ENCODE measurements around the gene CMAS. TPM values are rescaled to one million over a fixed set of nuclear protein-coding genes. Genes with fewer than 3 reads are reported as not detected.
A peak's percentile ranks its signal among the peaks of the same experiment; 100 is the strongest.

Gene CMAS
- total RNA-seq, 6 experiments from 2014 or later = 20.8 to 44.1 (median 27.6) TPM

DNA sequence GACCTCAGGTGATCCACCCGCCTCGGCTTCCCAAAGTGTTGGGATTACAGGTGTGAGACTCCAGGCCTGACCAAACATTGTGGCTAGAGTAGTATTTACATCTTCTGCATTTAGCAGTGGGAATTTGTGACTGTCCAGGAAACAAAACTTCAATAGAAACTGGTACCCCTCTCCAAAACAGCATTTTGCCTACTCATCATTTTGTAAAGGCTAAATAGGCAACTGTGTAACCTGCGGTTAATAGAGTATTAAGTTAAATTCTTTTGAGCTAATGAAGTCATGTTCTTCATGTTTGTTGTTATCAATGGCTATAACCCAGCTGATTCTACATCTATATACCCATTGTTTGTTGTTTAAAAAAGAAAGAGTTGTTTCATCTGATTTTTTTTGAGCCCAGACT, 8.1 kb downstream of the CMAS start:
- TF ChIP-seq, protein P1, sequence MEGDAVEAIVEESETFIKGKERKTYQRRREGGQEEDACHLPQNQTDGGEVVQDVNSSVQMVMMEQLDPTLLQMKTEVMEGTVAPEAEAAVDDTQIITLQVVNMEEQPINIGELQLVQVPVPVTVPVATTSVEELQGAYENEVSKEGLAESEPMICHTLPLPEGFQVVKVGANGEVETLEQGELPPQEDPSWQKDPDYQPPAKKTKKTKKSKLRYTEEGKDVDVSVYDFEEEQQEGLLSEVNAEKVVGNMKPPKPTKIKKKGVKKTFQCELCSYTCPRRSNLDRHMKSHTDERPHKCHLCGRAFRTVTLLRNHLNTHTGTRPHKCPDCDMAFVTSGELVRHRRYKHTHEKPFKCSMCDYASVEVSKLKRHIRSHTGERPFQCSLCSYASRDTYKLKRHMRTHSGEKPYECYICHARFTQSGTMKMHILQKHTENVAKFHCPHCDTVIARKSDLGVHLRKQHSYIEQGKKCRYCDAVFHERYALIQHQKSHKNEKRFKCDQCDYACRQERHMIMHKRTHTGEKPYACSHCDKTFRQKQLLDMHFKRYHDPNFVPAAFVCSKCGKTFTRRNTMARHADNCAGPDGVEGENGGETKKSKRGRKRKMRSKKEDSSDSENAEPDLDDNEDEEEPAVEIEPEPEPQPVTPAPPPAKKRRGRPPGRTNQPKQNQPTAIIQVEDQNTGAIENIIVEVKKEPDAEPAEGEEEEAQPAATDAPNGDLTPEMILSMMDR (IDR thresholded peaks at IDR 0.05) = no peak
- TF ChIP-seq POLR2A (IDR thresholded peaks at IDR 0.05) = no peak
- WGBS (ENCODE audit: insufficient coverage, low coverage, low lambda C conversion rate, missing lambda C conversion rate) = 95% methylated on average over 3 of the region's 3 CpGs
- no peaks in the 10 kb centered on the region for H3K9me3 ChIP-seq
- no peak overlapping the region for H3K4me3 ChIP-seq
- ATAC-seq (no peak), DNase-seq (no peak)
- no peak overlapping the region for H3K27ac ChIP-seq
- H3K4me1 ChIP-seq = peaks cover 3 to 62% (median 14%) of the 10 kb centered on the region in 4 donors
- peaks cover 0 to 15% (median 7%) of the 10 kb centered on the region in 4 donors for H3K36me3 ChIP-seq
- H3K27me3 ChIP-seq = no peaks in the 10 kb centered on the region
- intact Hi-C loops (cut with DNase I) = no loop called here

DNA sequence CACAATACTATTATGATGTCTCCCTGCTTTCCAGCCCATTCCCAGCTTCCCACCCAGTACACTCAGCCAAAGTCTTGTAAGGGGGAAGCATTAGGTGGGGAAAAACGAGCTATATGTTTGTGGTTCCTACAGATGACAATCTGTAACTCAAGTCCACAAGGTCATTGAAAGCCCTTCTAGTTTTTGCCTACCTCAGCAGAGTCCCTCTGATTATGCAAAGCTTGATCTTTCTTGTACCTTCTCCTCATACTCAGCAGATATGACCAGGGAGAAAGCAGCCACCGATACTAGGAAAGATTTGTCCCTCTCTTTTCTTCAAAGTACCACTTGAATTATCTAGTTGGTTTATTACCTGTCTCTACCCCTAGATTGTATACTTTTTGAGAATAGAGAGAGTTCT, 10.6 kb downstream of the CMAS start:
- intact Hi-C loops (cut with DNase I) = no loop called here
- H3K27ac ChIP-seq = peak overlapping the region in 1 of 3 donors; percentile 27
- WGBS (ENCODE audit: insufficient coverage, low coverage, low lambda C conversion rate, missing lambda C conversion rate) = 35% methylated on average over 2 of the region's 2 CpGs
- H3K9me3 ChIP-seq = no peaks in the 10 kb centered on the region
- H3K36me3 ChIP-seq = peaks cover 0 to 30% (median 13%) of the 10 kb centered on the region in 4 donors
- TF ChIP-seq POLR2A (IDR thresholded peaks at IDR 0.05) = no peak
- TF ChIP-seq, protein P1 (IDR thresholded peaks at IDR 0.05) = no peak
- peaks cover 0 to 39% (median 6%) of the 10 kb centered on the region in 4 donors for H3K4me1 ChIP-seq
- peak; percentile 25 to 76 (median 40) for ATAC-seq
- no peak for DNase-seq
- no peak overlapping the region for H3K4me3 ChIP-seq
- no peaks in the 10 kb centered on the region for H3K27me3 ChIP-seq

DNA sequence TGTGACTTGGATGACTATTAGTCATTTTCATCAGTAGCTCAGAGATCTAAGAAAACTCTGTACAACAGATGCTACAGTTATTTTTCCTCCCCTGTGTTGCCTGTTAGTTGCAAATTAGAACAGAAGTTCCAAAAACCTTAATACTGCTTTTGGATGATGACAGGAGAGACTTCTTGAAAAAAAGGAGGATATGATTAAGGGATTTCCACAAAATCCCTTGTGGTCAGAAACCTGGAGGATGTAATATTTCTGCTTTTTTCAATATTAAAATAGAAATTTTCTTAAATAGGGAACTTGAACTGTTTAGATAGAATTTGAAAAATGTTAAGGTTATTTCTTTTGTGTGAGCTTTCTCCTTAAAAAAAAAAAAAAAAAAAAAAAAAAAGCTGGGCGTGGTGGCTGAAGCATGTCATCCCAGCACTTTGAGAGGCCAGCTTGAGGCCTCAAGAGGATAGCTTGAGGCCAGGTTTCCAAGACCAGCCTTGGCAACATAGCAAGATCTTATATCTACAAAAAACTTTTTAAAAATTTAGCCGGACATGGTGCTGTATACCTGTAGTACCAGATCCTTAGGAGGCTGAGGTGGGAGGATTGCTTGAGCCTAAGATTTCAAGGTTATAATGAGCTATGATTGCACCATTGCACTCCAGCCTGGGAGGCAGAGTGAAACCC, 14.1 kb downstream of the CMAS start:
- ATAC-seq (no peak), DNase-seq (no peak)
- no peak overlapping the region for H3K4me3 ChIP-seq
- no peaks in the 10 kb centered on the region for H3K27me3 ChIP-seq
- peaks cover 0 to 18% (median 5%) of the 10 kb centered on the region in 4 donors for H3K4me1 ChIP-seq
- TF ChIP-seq, protein P1 (IDR thresholded peaks at IDR 0.05) = no peak
- TF ChIP-seq POLR2A (IDR thresholded peaks at IDR 0.05) = no peak
- H3K36me3 ChIP-seq = peaks cover 0 to 61% (median 20%) of the 10 kb centered on the region in 4 donors
- H3K9me3 ChIP-seq = no peaks in the 10 kb centered on the region
- intact Hi-C loops (cut with DNase I) = no loop called here
- 69% methylated on average over 2 of the region's 2 CpGs for WGBS (ENCODE audit: insufficient coverage, low coverage, low lambda C conversion rate, missing lambda C conversion rate)
- H3K27ac ChIP-seq = no peak overlapping the region

DNA sequence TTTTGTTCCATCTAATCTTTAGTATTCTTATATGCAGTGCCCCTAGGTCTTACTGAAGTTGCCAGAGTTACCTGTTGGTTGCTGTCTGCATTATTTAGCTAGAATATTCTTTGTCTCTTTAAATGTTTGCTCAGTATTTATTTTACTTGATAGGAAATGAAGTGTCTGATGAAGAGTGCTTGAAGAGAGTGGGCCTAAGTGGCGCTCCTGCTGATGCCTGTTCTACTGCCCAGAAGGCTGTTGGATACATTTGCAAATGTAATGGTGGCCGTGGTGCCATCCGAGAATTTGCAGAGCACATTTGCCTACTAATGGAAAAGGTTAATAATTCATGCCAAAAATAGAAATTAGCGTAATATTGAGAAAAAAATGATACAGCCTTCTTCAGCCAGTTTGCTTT, 18.9 kb downstream of the CMAS start:
- no peak for TF ChIP-seq POLR2A (IDR thresholded peaks at IDR 0.05)
- TF ChIP-seq, protein P1 (IDR thresholded peaks at IDR 0.05) = no peak
- Histone ChIP-seq H3K36me3 (peaks cover 0 to 51% (median 12%) of the 10 kb centered on the region in 4 donors), H3K4me1 (no peaks in the 10 kb centered on the region), H3K4me3 (no peak overlapping the region), H3K27me3 (no peaks in the 10 kb centered on the region), H3K9me3 (no peaks in the 10 kb centered on the region), H3K27ac (no peak overlapping the region)
- no peak for ATAC-seq
- intact Hi-C loops (cut with DNase I) = no loop called here
- 96% methylated on average over 4 of the region's 4 CpGs for WGBS (ENCODE audit: insufficient coverage, low coverage, low lambda C conversion rate, missing lambda C conversion rate)
- DNase-seq = no peak
